Astrocyte (in vitro differentiated cells and primary cell): ENCODE data around the gene MCF2L. TPM values are rescaled to one million over a fixed set of nuclear protein-coding genes. Genes with fewer than 3 reads are reported as not detected.

Experiments used
- DNase-seq: peaks from one replicate; pipeline ENCODE4 v3.0.0-alpha.2; 2010; ENCODE audit warnings: low read depth
- FAIRE-seq: peaks from 2 replicates; lab custom pipeline; 2011; peaks lifted over from hg19 to GRCh38; lab: Jason Lieb, UNC
- H2AFZ ChIP-seq: 2 replicates; pipeline ENCODE4 v1.6.0; 2012; ENCODE audit warnings: low read depth, low read length, inconsistent platforms
- H3K27ac ChIP-seq: 2 replicates; pipeline ENCODE4 v1.5.1; 2011; ENCODE audit warnings: low read depth, low read length, inconsistent platforms
- H3K27me3 ChIP-seq: 2 replicates; pipeline ENCODE4 v1.6.0; 2011; ENCODE audit warnings: low read length, inconsistent platforms; ENCODE audit not compliant: insufficient read depth
- H3K36me3 ChIP-seq: 2 replicates; pipeline ENCODE4 v1.5.1; 2011; ENCODE audit warnings: low read length, inconsistent platforms; ENCODE audit not compliant: insufficient read depth
- H3K4me1 ChIP-seq: 2 replicates; pipeline ENCODE4 v1.5.1; 2011; ENCODE audit warnings: low read length, inconsistent platforms; ENCODE audit not compliant: insufficient read depth
- H3K4me2 ChIP-seq: 2 replicates; pipeline ENCODE4 v1.6.0; 2012; ENCODE audit warnings: low read length, inconsistent platforms
- H3K4me3 ChIP-seq: 2 replicates; pipeline ENCODE4 v1.5.1; 2011; ENCODE audit warnings: low read depth, mild to moderate bottlenecking, low read length, inconsistent platforms; ENCODE audit not compliant: insufficient read depth
- H3K79me2 ChIP-seq: 2 replicates; pipeline ENCODE4 v1.6.0; 2012; ENCODE audit warnings: mild to moderate bottlenecking, low read length, inconsistent platforms; ENCODE audit not compliant: insufficient read depth
- H3K9ac ChIP-seq: 2 replicates; pipeline ENCODE4 v1.6.0; 2012; ENCODE audit warnings: mild to moderate bottlenecking, low read length, inconsistent platforms
- H3K9me3 ChIP-seq: 2 replicates; pipeline ENCODE4 v1.5.1; 2012; ENCODE audit warnings: low read depth, mild to moderate bottlenecking, low read length, inconsistent platforms; ENCODE audit not compliant: insufficient read depth
- H4K20me1 ChIP-seq: 2 replicates; pipeline ENCODE4 v1.6.0; 2012; ENCODE audit warnings: low read length, inconsistent platforms; ENCODE audit not compliant: insufficient read depth
- H3K27ac Mint-ChIP-seq: one replicate; pipeline ENCODE4 v1.8.0; 2021; ENCODE audit warnings: mild to moderate bottlenecking, mixed read lengths; ENCODE audit not compliant: unreplicated experiment
- H3K27me3 Mint-ChIP-seq: one replicate; pipeline ENCODE4 v1.8.0; 2021; ENCODE audit warnings: low read depth, mixed read lengths; ENCODE audit not compliant: unreplicated experiment
- H3K36me3 Mint-ChIP-seq: one replicate; pipeline ENCODE4 v1.8.0; 2021; ENCODE audit warnings: low read depth, mixed read lengths; ENCODE audit not compliant: unreplicated experiment
- H3K4me1 Mint-ChIP-seq: one replicate; pipeline ENCODE4 v1.8.0; 2021; ENCODE audit warnings: low read depth, mixed read lengths; ENCODE audit not compliant: unreplicated experiment
- H3K4me3 Mint-ChIP-seq: one replicate; pipeline ENCODE4 v1.8.0; 2021; ENCODE audit warnings: mild to moderate bottlenecking, moderate library complexity, mixed read lengths; ENCODE audit not compliant: unreplicated experiment
- H3K9me3 Mint-ChIP-seq: one replicate; pipeline ENCODE4 v1.8.0; 2021; ENCODE audit warnings: mild to moderate bottlenecking, mixed read lengths; ENCODE audit not compliant: unreplicated experiment
- EZH2 ChIP-seq: IDR thresholded peaks from 2 replicates; pipeline ENCODE4 v1.6.1; 2012; ENCODE audit warnings: mild to moderate bottlenecking, low read length, inconsistent platforms; ENCODE audit not compliant: insufficient read depth
- total RNA-seq: library from RNA; stranded (reverse); gene quantifications from 2 replicates; pipeline ENCODE4 v1.2.1, GENCODE V29; 2021
- TF ChIP-seq, protein P1 (sequence below): IDR thresholded peaks from 2 replicates; pipeline ENCODE4 v1.5.1; 2011; ENCODE audit warnings: low read depth, mild to moderate bottlenecking, inconsistent platforms, low read length, moderate library complexity; ENCODE audit not compliant: insufficient read depth

MCF2L gene
- total RNA-seq, 1 donor from 2014 or later: 3.4 TPM

GRCh38 chr13:113059891-113060290, 90.9 kb downstream of the MCF2L start:
- TF ChIP-seq EZH2: no peak
- TF ChIP-seq, protein P1, sequence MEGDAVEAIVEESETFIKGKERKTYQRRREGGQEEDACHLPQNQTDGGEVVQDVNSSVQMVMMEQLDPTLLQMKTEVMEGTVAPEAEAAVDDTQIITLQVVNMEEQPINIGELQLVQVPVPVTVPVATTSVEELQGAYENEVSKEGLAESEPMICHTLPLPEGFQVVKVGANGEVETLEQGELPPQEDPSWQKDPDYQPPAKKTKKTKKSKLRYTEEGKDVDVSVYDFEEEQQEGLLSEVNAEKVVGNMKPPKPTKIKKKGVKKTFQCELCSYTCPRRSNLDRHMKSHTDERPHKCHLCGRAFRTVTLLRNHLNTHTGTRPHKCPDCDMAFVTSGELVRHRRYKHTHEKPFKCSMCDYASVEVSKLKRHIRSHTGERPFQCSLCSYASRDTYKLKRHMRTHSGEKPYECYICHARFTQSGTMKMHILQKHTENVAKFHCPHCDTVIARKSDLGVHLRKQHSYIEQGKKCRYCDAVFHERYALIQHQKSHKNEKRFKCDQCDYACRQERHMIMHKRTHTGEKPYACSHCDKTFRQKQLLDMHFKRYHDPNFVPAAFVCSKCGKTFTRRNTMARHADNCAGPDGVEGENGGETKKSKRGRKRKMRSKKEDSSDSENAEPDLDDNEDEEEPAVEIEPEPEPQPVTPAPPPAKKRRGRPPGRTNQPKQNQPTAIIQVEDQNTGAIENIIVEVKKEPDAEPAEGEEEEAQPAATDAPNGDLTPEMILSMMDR: no peak
- Histone ChIP-seq H3K9ac (no peak overlapping the region), H3K36me3 (no peaks in the 10 kb centered on the region), H2AFZ (no peak overlapping the region), H3K9me3 (peaks cover 4% of the 10 kb centered on the region), H3K27me3 (peaks cover 7% of the 10 kb centered on the region), H4K20me1 (no peaks in the 10 kb centered on the region), H3K79me2 (no peaks in the 10 kb centered on the region), H3K27ac (no peak overlapping the region), H3K4me1 (peaks cover 3% of the 10 kb centered on the region), H3K4me2 (no peak overlapping the region), H3K4me3 (no peak overlapping the region)
- H3K27me3 Mint-ChIP-seq: peaks cover 8% of the 10 kb centered on the region
- DNase-seq (no peak), FAIRE-seq (no peak)
- peaks cover 6% of the 10 kb centered on the region for H3K4me1 Mint-ChIP-seq
- no peak overlapping the region for H3K4me3 Mint-ChIP-seq
- H3K36me3 Mint-ChIP-seq: no peaks in the 10 kb centered on the region
- no peak overlapping the region for H3K27ac Mint-ChIP-seq
- no peaks in the 10 kb centered on the region for H3K9me3 Mint-ChIP-seq

DNA sequence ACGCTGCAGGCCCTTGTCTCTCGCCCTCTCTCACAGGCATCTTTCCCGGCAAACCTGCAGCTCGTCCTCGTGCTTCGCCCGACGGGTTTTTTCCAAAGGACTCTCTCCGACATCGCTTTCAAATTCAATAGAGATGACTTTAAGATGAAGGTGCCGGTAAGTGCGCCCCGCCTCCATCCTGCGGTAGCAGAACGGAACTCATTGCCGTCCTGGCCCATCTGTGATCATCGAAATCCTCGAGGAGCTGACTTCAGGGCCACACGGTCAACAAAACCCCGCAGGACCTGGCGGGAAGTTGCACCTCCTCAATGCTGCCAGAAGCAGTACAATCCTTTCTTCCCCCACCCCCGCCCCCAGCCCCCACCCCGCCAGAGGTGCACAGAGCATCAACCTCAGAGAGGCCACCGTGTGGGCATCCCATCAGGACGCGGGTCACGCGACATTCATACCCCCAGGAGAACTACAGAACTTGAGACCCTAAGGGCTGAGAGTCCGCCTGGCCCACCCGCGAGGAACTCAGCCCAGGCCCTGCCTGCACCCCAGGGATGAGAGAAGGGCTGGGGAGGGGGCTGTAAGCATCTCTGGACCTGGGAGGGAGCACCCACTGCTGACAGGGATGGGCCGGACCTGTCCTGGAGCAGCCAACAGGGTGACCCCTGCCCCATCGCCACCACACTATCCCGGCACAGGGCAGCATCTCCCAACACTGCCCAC, 91.7 kb downstream of the MCF2L start:
- H2AFZ ChIP-seq: no peak overlapping the region
- H4K20me1 ChIP-seq: no peaks in the 10 kb centered on the region
- peaks cover 3% of the 10 kb centered on the region for H3K4me1 ChIP-seq
- FAIRE-seq (no peak), DNase-seq (no peak)
- no peak overlapping the region for H3K27ac Mint-ChIP-seq
- H3K4me3 ChIP-seq: no peak overlapping the region
- no peaks in the 10 kb centered on the region for H3K36me3 ChIP-seq
- H3K9me3 ChIP-seq: peaks cover 4% of the 10 kb centered on the region
- peaks cover 3% of the 10 kb centered on the region for H3K27me3 Mint-ChIP-seq
- no peak overlapping the region for H3K4me2 ChIP-seq
- peaks cover 6% of the 10 kb centered on the region for H3K4me1 Mint-ChIP-seq
- TF ChIP-seq, protein P1: no peak
- TF ChIP-seq EZH2: no peak
- no peak overlapping the region for H3K27ac ChIP-seq
- H3K4me3 Mint-ChIP-seq: no peak overlapping the region
- peaks cover under 1% of the 10 kb centered on the region for H3K27me3 ChIP-seq
- H3K9me3 Mint-ChIP-seq: no peaks in the 10 kb centered on the region
- no peak overlapping the region for H3K9ac ChIP-seq
- no peaks in the 10 kb centered on the region for H3K36me3 Mint-ChIP-seq
- H3K79me2 ChIP-seq: no peaks in the 10 kb centered on the region

DNA sequence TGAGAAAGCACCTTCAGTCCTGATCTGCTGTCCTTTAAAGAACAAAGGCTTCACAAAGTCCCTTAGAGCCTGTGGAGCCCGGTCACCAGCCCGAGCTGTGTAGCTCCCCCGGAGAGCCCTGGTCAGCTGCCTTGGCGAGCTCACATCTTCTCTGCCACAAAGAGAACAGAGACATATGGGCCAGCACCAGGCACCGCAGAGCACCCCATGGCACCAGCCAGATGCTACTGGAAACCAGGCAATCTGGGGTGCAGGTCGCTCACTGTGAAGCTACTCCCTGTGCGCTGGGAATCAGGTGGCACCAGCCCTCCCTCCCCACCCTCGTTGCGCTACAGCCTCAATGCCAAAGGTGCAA, 92.2 kb downstream of the MCF2L start:
- Histone ChIP-seq H4K20me1 (no peaks in the 10 kb centered on the region), H3K79me2 (no peaks in the 10 kb centered on the region), H3K27ac (no peak overlapping the region), H3K4me3 (no peak overlapping the region), H3K9ac (no peak overlapping the region), H3K4me2 (no peak overlapping the region), H3K4me1 (peaks cover 3% of the 10 kb centered on the region), H3K36me3 (no peaks in the 10 kb centered on the region), H2AFZ (no peak overlapping the region), H3K9me3 (peaks cover 4% of the 10 kb centered on the region), H3K27me3 (no peaks in the 10 kb centered on the region)
- H3K27ac Mint-ChIP-seq: no peak overlapping the region
- DNase-seq: no peak
- H3K4me3 Mint-ChIP-seq: no peak overlapping the region
- FAIRE-seq: no peak
- no peaks in the 10 kb centered on the region for H3K9me3 Mint-ChIP-seq
- H3K4me1 Mint-ChIP-seq: peaks cover 6% of the 10 kb centered on the region
- peaks cover 3% of the 10 kb centered on the region for H3K27me3 Mint-ChIP-seq
- no peak for TF ChIP-seq EZH2
- TF ChIP-seq, protein P1: no peak
- no peaks in the 10 kb centered on the region for H3K36me3 Mint-ChIP-seq
